Fibroblast of lung (primary cell): ENCODE measurements around the gene PRDM16. TPM values are rescaled to one million over a fixed set of nuclear protein-coding genes. Genes with fewer than 3 reads are reported as not detected.

ENCODE experiments used
- DNase-seq, 2 donors: peaks; one replicate each; pipeline versions ENCODE4 v3.0.0 to v3.0.0-alpha.2; 2010; ENCODE audit warnings: low read depth in 2 of 2
- H2AFZ ChIP-seq: 2 replicates; pipeline ENCODE4 v1.5.1; 2012; ENCODE audit warnings: low read length, control low read depth, inconsistent platforms
- H3K27ac ChIP-seq: 2 replicates; pipeline ENCODE4 v1.5.1; 2011; ENCODE audit warnings: low read length, control low read depth; ENCODE audit not compliant: insufficient read depth
- H3K27me3 ChIP-seq: 2 replicates; pipeline ENCODE4 v1.5.1; 2011; ENCODE audit warnings: mild to moderate bottlenecking, low read length; ENCODE audit not compliant: control insufficient read depth, insufficient read depth
- H3K36me3 ChIP-seq: 2 replicates; pipeline ENCODE4 v1.5.1; 2011; ENCODE audit warnings: low read length; ENCODE audit not compliant: control insufficient read depth, insufficient read depth
- H3K4me1 ChIP-seq: 2 replicates; pipeline ENCODE4 v1.5.1; 2011; ENCODE audit warnings: low read length; ENCODE audit not compliant: control insufficient read depth, insufficient read depth; ENCODE audit errors: extremely low read depth
- H3K4me2 ChIP-seq: 2 replicates; pipeline ENCODE4 v1.5.1; 2011; ENCODE audit warnings: low read length, control low read depth; ENCODE audit not compliant: insufficient read depth; ENCODE audit errors: extremely low read depth
- H3K4me3 ChIP-seq, 4 experiments: fragments of 200-600 bp in 1 of 4; sonication (generic) in 1 of 4; replicated peaks in 1 of 4; 2 replicates each; pipeline ENCODE4 v1.5.1; 2011 to 2016; ENCODE audit warnings: low read length in 4 of 4, low read depth in 3 of 4, mild to moderate bottlenecking in 3 of 4, control low read depth in 2 of 4, inconsistent platforms in 1 of 4, mixed read lengths in 1 of 4; ENCODE audit not compliant: insufficient read depth in 1 of 4; ENCODE audit errors: control extremely low read depth in 1 of 4
- H3K79me2 ChIP-seq: 2 replicates; pipeline ENCODE4 v1.5.1; 2012; ENCODE audit warnings: mild to moderate bottlenecking, low read length, inconsistent platforms; ENCODE audit not compliant: control insufficient read depth, insufficient read depth
- H3K9ac ChIP-seq: 2 replicates; pipeline ENCODE4 v1.5.1; 2011; ENCODE audit warnings: mild to moderate bottlenecking, low read length, control low read depth; ENCODE audit not compliant: insufficient read depth
- H3K9me3 ChIP-seq: 2 replicates; pipeline ENCODE4 v1.5.1; 2012; ENCODE audit warnings: low read depth, low read length; ENCODE audit not compliant: control insufficient read depth, insufficient read depth
- H4K20me1 ChIP-seq: 2 replicates; pipeline ENCODE4 v1.5.1; 2011; ENCODE audit warnings: low read length; ENCODE audit not compliant: control insufficient read depth, insufficient read depth; ENCODE audit errors: extremely low read depth
- CTCF ChIP-seq, 2 donors: IDR thresholded peaks in 1 of 2; conservative IDR thresholded peaks in 1 of 2; 1 replicate in 1 of 2; 2 replicates in 1 of 2; pipeline ENCODE4 v1.5.1; 2011 to 2012; ENCODE audit warnings: low read length in 2 of 2, control low read depth in 1 of 2, inconsistent platforms in 1 of 2, low read depth in 1 of 2, mild to moderate bottlenecking in 1 of 2
- EZH2 ChIP-seq: IDR thresholded peaks from 2 replicates; pipeline ENCODE4 v1.5.1; 2012; ENCODE audit warnings: low read length, control low read depth, mild to moderate bottlenecking; ENCODE audit errors: missing control alignments
- polyA plus RNA-seq, 2 donors: library from polyadenylated mRNA; depleted of rRNA in 1 of 2; stranded (reverse) in 1 of 2; unstranded in 1 of 2; fragments of >200 nt; gene quantifications; 2 replicates each; pipeline ENCODE4 v1.2.1, GENCODE V29; 2011 to 2012; ENCODE audit warnings: missing spikeins in 1 of 2
- total RNA-seq: library from RNA; depleted of rRNA; stranded (reverse); fragments of >200 nt; gene quantifications from 2 replicates; pipeline ENCODE4 v1.2.1, GENCODE V29; 2014

PRDM16 gene
- total and polyA plus RNA-seq, 2 donors (not counting 1 experiment from before 2014, with no cell fraction given), result 0.30 to 1.8 TPM

- Histone ChIP-seq H3K9ac (no peak overlapping the region), H4K20me1 (no peaks in the 10 kb centered on the region)
Measured at GRCh38 chr1:3040004-3040403, 29.0 kb upstream of the PRDM16 start.

GRCh38 chr1:3042481-3042880, 26.5 kb upstream of the PRDM16 start:
- no peak for DNase-seq
- no peaks in the 10 kb centered on the region for H3K79me2 ChIP-seq
- no peaks in the 10 kb centered on the region for H3K4me1 ChIP-seq
- no peaks in the 10 kb centered on the region for H4K20me1 ChIP-seq
- TF ChIP-seq CTCF (conservative IDR thresholded peaks at IDR 0.05 in 1 of 2, IDR thresholded peaks at IDR 0.05 in 1 of 2; ENCODE audit: low read depth in 1 of 2, low read length in 2 of 2), result no peak
- TF ChIP-seq EZH2, result no peak
- no peak overlapping the region for H3K27ac ChIP-seq
- no peaks in the 10 kb centered on the region for H3K9me3 ChIP-seq
- H3K36me3 ChIP-seq, result no peaks in the 10 kb centered on the region
- H3K9ac ChIP-seq, result no peak overlapping the region
- no peaks in the 10 kb centered on the region for H3K27me3 ChIP-seq
- H2AFZ ChIP-seq, result no peak overlapping the region
- H3K4me3 ChIP-seq, result no peak overlapping the region
- H3K4me2 ChIP-seq, result no peak overlapping the region

More at GRCh38 chr1:3040004-3040403, 29.0 kb upstream of the PRDM16 start:
- Histone ChIP-seq H3K4me3 (no peak overlapping the region), H3K27me3 (no peaks in the 10 kb centered on the region), H3K9me3 (no peaks in the 10 kb centered on the region), H2AFZ (no peak overlapping the region), H3K79me2 (no peaks in the 10 kb centered on the region), H3K27ac (no peak overlapping the region), H3K4me2 (no peak overlapping the region), H3K4me1 (no peaks in the 10 kb centered on the region), H3K36me3 (no peaks in the 10 kb centered on the region)
- DNase-seq, result no peak
- TF ChIP-seq EZH2 (no peak), CTCF (conservative IDR thresholded peaks at IDR 0.05 in 1 of 2, IDR thresholded peaks at IDR 0.05 in 1 of 2; ENCODE audit: low read depth in 1 of 2, low read length in 2 of 2) (no peak)

GRCh38 chr1:3049164-3049563, 19.8 kb upstream of the PRDM16 start:
- no peaks in the 10 kb centered on the region for H3K9me3 ChIP-seq
- no peak for DNase-seq
- H2AFZ ChIP-seq, result no peak overlapping the region
- no peaks in the 10 kb centered on the region for H3K27me3 ChIP-seq
- no peak overlapping the region for H3K4me2 ChIP-seq
- no peaks in the 10 kb centered on the region for H3K36me3 ChIP-seq
- H3K79me2 ChIP-seq, result no peaks in the 10 kb centered on the region
- TF ChIP-seq EZH2, result no peak
- TF ChIP-seq CTCF (conservative IDR thresholded peaks at IDR 0.05 in 1 of 2, IDR thresholded peaks at IDR 0.05 in 1 of 2; ENCODE audit: low read depth in 1 of 2, low read length in 2 of 2), result no peak
- no peak overlapping the region for H3K4me3 ChIP-seq
- no peaks in the 10 kb centered on the region for H3K4me1 ChIP-seq
- H3K27ac ChIP-seq, result no peak overlapping the region
- no peaks in the 10 kb centered on the region for H4K20me1 ChIP-seq
- no peak overlapping the region for H3K9ac ChIP-seq
